T47D (cell line): ENCODE results near the gene TMEFF1.
"Not testable (repeated sequence)": the region's sequence is repeated elsewhere in the genome, so short reads cannot be mapped to it uniquely, and the experiment has no call there.

Source experiments
- DNase-seq, 2 experiments: peaks; one replicate each; pipeline versions ENCODE4 v3.0.0 to v3.0.0-alpha.2; 2011 to 2012; ENCODE audit warnings: low read depth in 1 of 2, low spot score in 1 of 2
- JUND ChIP-seq: IDR thresholded peaks from 2 replicates; pipeline ENCODE4 v1.6.1; 2012; ENCODE audit warnings: low read depth
- in situ Hi-C: cut with HindIII; loops from 2 replicates; pipeline ENCODE4 v1.10.0; 2016; ENCODE audit warnings: low sequenced_read_pairs, low pct_unique_long_range_greater_than_20kb

TMEFF1 gene

GRCh38 chr9:100437860-100438805 is 34.8 kb upstream of the TMEFF1 start:
- peak; percentile 23 to 75 for DNase-seq
- in situ Hi-C loops = no loop called here
- no peak for TF ChIP-seq JUND

- DNase-seq = no peak
- TF ChIP-seq JUND = no peak
- in situ Hi-C loops = no loop called here
Measured at GRCh38 chr9:100440071-100440470, 32.9 kb upstream of the TMEFF1 start.

- in situ Hi-C loops, DNase-seq: not testable (repeated sequence)
Measured at GRCh38 chr9:100440487-100440886, 32.5 kb upstream of the TMEFF1 start.

- in situ Hi-C loops = no loop called here
- DNase-seq = no peak
- TF ChIP-seq JUND = no peak
Measured at GRCh38 chr9:100441911-100442361, 31.0 kb upstream of the TMEFF1 start.

- DNase-seq = no peak
- TF ChIP-seq JUND = no peak
- in situ Hi-C loops = no loop called here
Measured at GRCh38 chr9:100443781-100444768, 28.9 kb upstream of the TMEFF1 start.

- in situ Hi-C loops = no loop called here
- no peak for TF ChIP-seq JUND
- DNase-seq = no peak
Measured at GRCh38 chr9:100445161-100445902, 27.6 kb upstream of the TMEFF1 start.

- no peak for TF ChIP-seq JUND
- DNase-seq = no peak
- in situ Hi-C loops = no loop called here
Measured at GRCh38 chr9:100445903-100446549, 26.9 kb upstream of the TMEFF1 start.

GRCh38 chr9:100447041-100447440 is 25.9 kb upstream of the TMEFF1 start:
- DNase-seq = no peak
- in situ Hi-C loops = no loop called here
- no peak for TF ChIP-seq JUND

- DNase-seq = no peak
- TF ChIP-seq JUND = no peak
- in situ Hi-C loops = no loop called here
Measured at GRCh38 chr9:100448266-100448665, 24.7 kb upstream of the TMEFF1 start.

- in situ Hi-C loops = no loop called here
- TF ChIP-seq JUND = no peak
- no peak for DNase-seq
Measured at GRCh38 chr9:100449420-100449819, 23.5 kb upstream of the TMEFF1 start.

GRCh38 chr9:100452894-100453293 is 20.1 kb upstream of the TMEFF1 start:
- no peak for DNase-seq
- in situ Hi-C loops = no loop called here
- no peak for TF ChIP-seq JUND

GRCh38 chr9:100455470-100455869 is 17.5 kb upstream of the TMEFF1 start:
- in situ Hi-C loops = no loop called here
- no peak for DNase-seq
- no peak for TF ChIP-seq JUND
